LNCAP (cell line): ENCODE measurements around the gene RASA3.

Experiments used
- TF ChIP-seq, protein P1 (sequence below): fragments of 450-650 bp; IDR thresholded peaks from 2 replicates; pipeline ENCODE4 v1.5.1; 2017; ENCODE audit warnings: mild to moderate bottlenecking

The RASA3 gene

GRCh38 chr13:113943821-113944565 is 188.4 kb downstream of the RASA3 start:
- TF ChIP-seq, protein P1, sequence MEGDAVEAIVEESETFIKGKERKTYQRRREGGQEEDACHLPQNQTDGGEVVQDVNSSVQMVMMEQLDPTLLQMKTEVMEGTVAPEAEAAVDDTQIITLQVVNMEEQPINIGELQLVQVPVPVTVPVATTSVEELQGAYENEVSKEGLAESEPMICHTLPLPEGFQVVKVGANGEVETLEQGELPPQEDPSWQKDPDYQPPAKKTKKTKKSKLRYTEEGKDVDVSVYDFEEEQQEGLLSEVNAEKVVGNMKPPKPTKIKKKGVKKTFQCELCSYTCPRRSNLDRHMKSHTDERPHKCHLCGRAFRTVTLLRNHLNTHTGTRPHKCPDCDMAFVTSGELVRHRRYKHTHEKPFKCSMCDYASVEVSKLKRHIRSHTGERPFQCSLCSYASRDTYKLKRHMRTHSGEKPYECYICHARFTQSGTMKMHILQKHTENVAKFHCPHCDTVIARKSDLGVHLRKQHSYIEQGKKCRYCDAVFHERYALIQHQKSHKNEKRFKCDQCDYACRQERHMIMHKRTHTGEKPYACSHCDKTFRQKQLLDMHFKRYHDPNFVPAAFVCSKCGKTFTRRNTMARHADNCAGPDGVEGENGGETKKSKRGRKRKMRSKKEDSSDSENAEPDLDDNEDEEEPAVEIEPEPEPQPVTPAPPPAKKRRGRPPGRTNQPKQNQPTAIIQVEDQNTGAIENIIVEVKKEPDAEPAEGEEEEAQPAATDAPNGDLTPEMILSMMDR, result no peak

DNA sequence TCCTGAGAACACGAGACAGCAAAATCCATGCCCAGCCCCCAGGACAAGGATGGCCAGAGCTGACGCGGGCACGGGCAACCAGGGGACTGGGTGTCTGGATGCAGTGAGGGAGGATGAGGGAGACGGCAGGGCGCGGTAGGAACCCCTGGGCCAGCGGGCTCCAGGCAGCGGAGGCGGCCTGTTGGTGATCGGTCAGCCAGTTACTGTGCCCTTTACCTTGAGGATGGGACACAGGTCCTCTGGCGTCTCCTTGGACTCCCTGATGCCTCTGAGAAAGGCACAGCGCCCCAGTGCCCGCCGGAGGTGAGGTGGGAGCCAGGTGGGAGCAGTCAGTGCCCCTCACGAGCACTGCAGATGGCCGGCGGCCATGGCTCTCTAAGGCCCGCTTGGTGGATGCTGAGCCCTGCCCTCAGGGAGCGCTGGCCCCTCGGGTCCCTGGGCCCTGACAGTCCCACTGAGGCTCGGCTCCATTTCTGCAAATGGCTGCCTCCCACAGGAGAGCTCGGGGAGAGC is 189.8 kb downstream of the RASA3 start:
- TF ChIP-seq, protein P1, result no peak

DNA sequence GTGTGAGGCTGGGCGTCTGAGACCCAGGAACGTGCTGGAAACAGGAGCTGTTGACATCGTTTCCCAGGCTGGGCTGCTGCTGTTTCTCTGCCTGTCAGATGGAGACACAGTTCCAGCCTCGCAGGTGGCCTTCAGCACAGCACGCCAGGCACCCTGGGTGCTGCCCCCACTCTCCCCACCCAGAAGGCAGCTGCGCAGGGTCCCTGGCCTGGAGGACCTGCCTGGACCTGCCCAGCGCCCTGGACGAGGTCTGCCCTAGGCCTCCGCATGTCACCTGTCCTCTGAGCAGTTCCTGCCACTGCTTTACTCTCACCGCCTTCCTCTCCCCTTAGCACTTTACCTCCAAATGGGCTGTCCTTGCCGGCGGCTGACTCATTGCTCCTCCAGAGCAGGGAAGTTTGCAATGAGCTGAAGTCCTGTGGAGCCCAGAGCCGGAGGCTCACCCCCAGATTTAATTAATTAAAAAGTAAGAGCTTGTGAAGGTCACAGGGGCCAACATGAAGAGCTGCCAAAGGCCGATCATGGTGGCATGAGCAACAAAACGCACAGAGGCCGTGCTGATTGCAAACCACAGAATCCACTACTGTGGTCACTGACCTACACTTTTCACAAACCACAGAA is 190.7 kb downstream of the RASA3 start:
- TF ChIP-seq, protein P1, result no peak

DNA sequence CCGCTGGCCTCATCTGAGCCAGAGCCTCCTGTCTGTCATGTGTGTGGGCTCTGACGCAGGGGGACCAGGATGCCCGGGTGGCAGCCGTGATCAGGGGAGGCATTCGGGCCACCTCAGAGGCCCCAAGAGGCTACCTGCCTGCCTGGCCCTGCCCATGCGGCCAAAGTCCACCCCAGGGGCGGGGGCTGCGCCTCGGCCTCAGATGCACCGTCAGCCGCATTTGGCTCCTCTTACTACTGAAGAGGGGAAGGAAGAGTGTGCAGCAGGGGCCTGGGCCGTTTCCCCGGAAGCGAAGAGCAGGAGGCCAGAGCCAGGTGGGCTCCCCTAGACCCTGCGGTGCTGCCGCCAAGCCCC is 192.5 kb downstream of the RASA3 start:
- TF ChIP-seq, protein P1, result no peak

GRCh38 chr13:113939129-113939943 is 193.1 kb downstream of the RASA3 start:
- TF ChIP-seq, protein P1, result no peak

GRCh38 chr13:113938716-113939115 is 193.7 kb downstream of the RASA3 start:
- TF ChIP-seq, protein P1, result no peak

GRCh38 chr13:113938246-113938645 is 194.2 kb downstream of the RASA3 start:
- TF ChIP-seq, protein P1, result no peak
